Measurements from ENCODE around the gene TSC22D2.

- no peak for TF ChIP-seq CTCF (IDR thresholded peaks at IDR 0.05)
- no peak for TF ChIP-seq POLR2A (IDR thresholded peaks at IDR 0.05)
Measured at GRCh38 chr3:150390087-150390486, 18.0 kb upstream of the TSC22D2 start.
